Liver (tissue), 9 donors: ENCODE results near the gene COPS2. TPM values are rescaled to one million over a fixed set of nuclear protein-coding genes. Genes with fewer than 3 reads are reported as not detected.

Source experiments
- DNase-seq: peaks from one replicate; pipeline ENCODE4 v3.0.0-alpha.2; 2017; ENCODE audit warnings: low spot score
- H3K27ac ChIP-seq, 2 donors: one replicate each; pipeline ENCODE4 v1.7.0; 2013; ENCODE audit warnings: inconsistent platforms in 2 of 2, low read length in 2 of 2, control low read depth in 1 of 2, low read depth in 1 of 2, mild to moderate bottlenecking in 1 of 2
- H3K27me3 ChIP-seq, 4 donors: one replicate each; pipeline versions ENCODE4 v1.6.1 to v1.7.0; 2013; ENCODE audit warnings: low read length in 3 of 4, inconsistent platforms in 1 of 4, mild to moderate bottlenecking in 1 of 4, moderate library complexity in 1 of 4; ENCODE audit not compliant: control insufficient read depth in 4 of 4, insufficient read depth in 4 of 4
- H3K36me3 ChIP-seq, 4 donors: one replicate each; pipeline versions ENCODE4 v1.6.1 to v1.7.0; 2013; ENCODE audit warnings: low read length in 3 of 4, mild to moderate bottlenecking in 3 of 4, low read depth in 1 of 4, moderate library complexity in 1 of 4; ENCODE audit not compliant: control insufficient read depth in 4 of 4, insufficient read depth in 3 of 4
- H3K4me1 ChIP-seq, 4 donors: one replicate each; pipeline versions ENCODE4 v1.6.1 to v1.7.0; 2013; ENCODE audit warnings: low read length in 3 of 4, mild to moderate bottlenecking in 3 of 4, moderate library complexity in 1 of 4; ENCODE audit not compliant: control insufficient read depth in 4 of 4, insufficient read depth in 4 of 4
- H3K4me3 ChIP-seq, 3 donors: one replicate each; pipeline versions ENCODE4 v1.6.1 to v1.7.0; 2013; ENCODE audit warnings: low read length in 3 of 3, control low read depth in 1 of 3, low read depth in 1 of 3, mild to moderate bottlenecking in 1 of 3
- H3K9ac ChIP-seq, 2 donors: one replicate each; pipeline ENCODE4 v1.7.0; 2013; ENCODE audit warnings: low read length in 2 of 2, mild to moderate bottlenecking in 2 of 2, moderate library complexity in 2 of 2, control low read depth in 1 of 2, low read depth in 1 of 2
- H3K9me3 ChIP-seq, 4 donors: one replicate each; pipeline versions ENCODE4 v1.6.1 to v1.7.0; 2013; ENCODE audit warnings: low read length in 3 of 4; ENCODE audit not compliant: control insufficient read depth in 4 of 4
- ATF3 ChIP-seq: IDR thresholded peaks from 2 replicates; pipeline ENCODE4 v1.6.1; 2016; ENCODE audit warnings: antibody characterized with exemption
- CTCF ChIP-seq: fragments of 150-350 bp; IDR thresholded peaks from 2 replicates; pipeline ENCODE4 v1.5.1; 2017; ENCODE audit warnings: improper control_type of control experiment, low read depth, low read length; ENCODE audit not compliant: missing input control
- EGR1 ChIP-seq, 2 donors: IDR thresholded peaks; 2 replicates each; pipeline ENCODE4 v1.6.1; 2016 to 2018; ENCODE audit warnings: antibody characterized with exemption in 2 of 2, low read depth in 2 of 2
- FOXA1 ChIP-seq: IDR thresholded peaks from 2 replicates; pipeline ENCODE4 v1.6.1; 2016; ENCODE audit warnings: antibody characterized with exemption
- FOXA2 ChIP-seq: IDR thresholded peaks from 2 replicates; pipeline ENCODE4 v1.6.1; 2016; ENCODE audit warnings: antibody characterized with exemption
- GABPA ChIP-seq, 2 donors: IDR thresholded peaks in 1 of 2; conservative IDR thresholded peaks in 1 of 2; 2 replicates each; pipeline ENCODE4 v1.6.1; 2016; ENCODE audit warnings: antibody characterized with exemption in 2 of 2, mild to moderate bottlenecking in 1 of 2, moderate library complexity in 1 of 2
- HNF4A ChIP-seq, 2 donors: conservative IDR thresholded peaks; 2 replicates each; pipeline ENCODE4 v1.6.1; 2016; ENCODE audit warnings: antibody characterized with exemption in 2 of 2, mild to moderate bottlenecking in 2 of 2
- HNF4G ChIP-seq: IDR thresholded peaks from 2 replicates; pipeline ENCODE4 v1.6.1; 2016; ENCODE audit warnings: antibody characterized with exemption
- JUND ChIP-seq, 2 donors: IDR thresholded peaks; 2 replicates each; pipeline ENCODE4 v1.6.1; 2016; ENCODE audit warnings: antibody characterized with exemption in 2 of 2
- MAX ChIP-seq: IDR thresholded peaks from 2 replicates; pipeline ENCODE4 v1.6.1; 2016; ENCODE audit warnings: antibody characterized with exemption
- NR2F2 ChIP-seq: IDR thresholded peaks from 2 replicates; pipeline ENCODE4 v1.6.1; 2016; ENCODE audit warnings: antibody characterized with exemption
- RAD21 ChIP-seq, 2 donors: IDR thresholded peaks; 2 replicates each; pipeline ENCODE4 v1.6.1; 2016; ENCODE audit warnings: antibody characterized with exemption in 2 of 2, mild to moderate bottlenecking in 2 of 2
- REST ChIP-seq: IDR thresholded peaks from 2 replicates; pipeline ENCODE4 v1.6.1; 2016; ENCODE audit warnings: antibody characterized with exemption, mild to moderate bottlenecking
- RXRA ChIP-seq, 2 donors: IDR thresholded peaks; 2 replicates each; pipeline ENCODE4 v1.6.1; 2017 to 2018; ENCODE audit warnings: antibody characterized with exemption in 2 of 2, mild to moderate bottlenecking in 1 of 2
- SP1 ChIP-seq: IDR thresholded peaks from 2 replicates; pipeline ENCODE4 v1.6.1; 2018; ENCODE audit warnings: antibody characterized with exemption, mild to moderate bottlenecking
- TAF1 ChIP-seq: conservative IDR thresholded peaks from 2 replicates; pipeline ENCODE4 v1.6.1; 2016; ENCODE audit warnings: antibody characterized with exemption, mild to moderate bottlenecking
- YY1 ChIP-seq: IDR thresholded peaks from 2 replicates; pipeline ENCODE4 v1.6.1; 2016; ENCODE audit warnings: antibody characterized with exemption, mild to moderate bottlenecking
- ZBTB33 ChIP-seq: IDR thresholded peaks from 2 replicates; pipeline ENCODE4 v1.6.1; 2016; ENCODE audit warnings: antibody characterized with exemption
- polyA plus RNA-seq, 2 donors: library from polyadenylated mRNA; stranded (reverse) in 1 of 2; unstranded in 1 of 2; fragments of 200-250 nt in 1 of 2; fragments of >200 nt in 1 of 2; fragmentation: Nextera tagmentation in 1 of 2; extraction: Ambion mirVana in 1 of 2; gene quantifications; one replicate each; pipeline versions ENCODE4 v1.2.1 to v1.2.3, GENCODE V29; 2013 to 2015
- total RNA-seq, 2 donors: library from RNA; depleted of rRNA; stranded (reverse); fragments of >200 nt; gene quantifications; one replicate each; pipeline ENCODE4 v1.2.3, GENCODE V29; 2014
- donor health status: healthy.
- donor health status: healthy.
- donor health status: healthy.
- donor health status: healthy.
- donor health status: healthy.

Gene COPS2
- total and polyA plus RNA-seq, 4 donors = 14.0 to 36.0 (median 25.5) TPM

- Histone ChIP-seq H3K27me3 (no peaks in the 10 kb centered on the region), H3K9ac (no peak overlapping the region), H3K9me3 (no peaks in the 10 kb centered on the region), H3K36me3 (no peaks in the 10 kb centered on the region), H3K27ac (no peak overlapping the region), H3K4me1 (peaks cover 0 to 2% (median 0%) of the 10 kb centered on the region in 4 donors), H3K4me3 (no peak overlapping the region)
- no peak for DNase-seq
- TF ChIP-seq JUND (IDR thresholded peaks at IDR 0.05) (peak in 1 of 2 donors; percentile 22), GABPA (IDR thresholded peaks at IDR 0.05 in 1 of 2, conservative IDR thresholded peaks at IDR 0.05 in 1 of 2) (peak in 1 of 2 donors; percentile 13), REST (no peak), EGR1 (IDR thresholded peaks at IDR 0.05; ENCODE audit: low read depth in 2 of 2) (no peak), HNF4A (conservative IDR thresholded peaks at IDR 0.05) (peak; percentile 86 to 87), FOXA1 (no peak), RAD21 (IDR thresholded peaks at IDR 0.05) (peak; percentile 6 to 12), SP1 (peak; percentile 71), ZBTB33 (no peak), ATF3 (no peak), NR2F2 (peak; percentile 90), CTCF (no peak), TAF1 (no peak), FOXA2 (no peak), RXRA (IDR thresholded peaks at IDR 0.05) (peak; percentile 73 to 80), HNF4G (peak; percentile 56), YY1 (peak; percentile 27), MAX (peak; percentile 18)
These were observed 59.2 kb downstream of the COPS2 start for GRCh38 chr15:49096090-49096750.
